H1 (cell line): Measurements from ENCODE around the gene MCL1. TPM values are rescaled to one million over a fixed set of nuclear protein-coding genes. Genes with fewer than 3 reads are reported as not detected.

Source experiments
- RFX5 ChIP-seq: IDR thresholded peaks from 2 replicates; pipeline ENCODE4 v1.6.1; 2011; ENCODE audit warnings: low read depth, low read length, improper control_type of control experiment, borderline replicate concordance
- ZNF274 ChIP-seq: IDR thresholded peaks from 2 replicates; pipeline ENCODE4 v1.7.0; 2012; ENCODE audit warnings: low read length, borderline replicate concordance; ENCODE audit errors: extremely low read depth
- polyA plus RNA-seq, 7 experiments: library from polyadenylated mRNA; depleted of rRNA in 3 of 7; stranded (reverse) in 5 of 7; unstranded in 2 of 7; fragments of >200 nt in 5 of 7; fragments of 200-250 nt in 2 of 7; gene quantifications; 1 replicate in 5 of 7; 2 replicates in 1 of 7; 4 replicates in 1 of 7; pipeline versions ENCODE4 v1.2.1 to v1.2.3, GENCODE V29; 2011 to 2013; ENCODE audit warnings: missing spikeins in 2 of 7, mixed read lengths in 2 of 7
- total RNA-seq: library from RNA; stranded (reverse); fragmentation: NEBNext Ultra II Directional; extraction: Animal tissue kit (Norgen Biotek cat#: 25700); gene quantifications from 2 replicates; pipeline ENCODE4 v1.2.1, GENCODE V29; 2021
- TF ChIP-seq, protein P1 (sequence below), 3 experiments: IDR thresholded peaks; 1 replicate in 2 of 3; 2 replicates in 1 of 3; pipeline versions ENCODE4 v1.5.1 to v1.6.1; 2011; ENCODE audit warnings: low read length in 3 of 3, mild to moderate bottlenecking in 3 of 3, inconsistent platforms in 2 of 3, low read depth in 1 of 3, moderate library complexity in 1 of 3; ENCODE audit not compliant: insufficient read depth in 1 of 3; ENCODE audit errors: control extremely low read depth in 1 of 3
- TF ChIP-seq, protein P2 (sequence below): fragments of 300-600 bp; sonication (generic); IDR thresholded peaks from 2 replicates; pipeline ENCODE4 v1.7.1; 2012; ENCODE audit warnings: low read length, moderate library complexity, mild to moderate bottlenecking, inconsistent platforms; ENCODE audit not compliant: insufficient replicate concordance
- TF ChIP-seq, protein P3 (sequence below): IDR thresholded peaks from 2 replicates; pipeline ENCODE4 v1.6.1; 2012; ENCODE audit warnings: low read length, inconsistent platforms

MCL1 gene
- total and polyA plus RNA-seq, 2 of the 8 experiments (the other 6 are each of a cell fraction or from before 2014, with no cell fraction given): 61.1 to 218 TPM

DNA sequence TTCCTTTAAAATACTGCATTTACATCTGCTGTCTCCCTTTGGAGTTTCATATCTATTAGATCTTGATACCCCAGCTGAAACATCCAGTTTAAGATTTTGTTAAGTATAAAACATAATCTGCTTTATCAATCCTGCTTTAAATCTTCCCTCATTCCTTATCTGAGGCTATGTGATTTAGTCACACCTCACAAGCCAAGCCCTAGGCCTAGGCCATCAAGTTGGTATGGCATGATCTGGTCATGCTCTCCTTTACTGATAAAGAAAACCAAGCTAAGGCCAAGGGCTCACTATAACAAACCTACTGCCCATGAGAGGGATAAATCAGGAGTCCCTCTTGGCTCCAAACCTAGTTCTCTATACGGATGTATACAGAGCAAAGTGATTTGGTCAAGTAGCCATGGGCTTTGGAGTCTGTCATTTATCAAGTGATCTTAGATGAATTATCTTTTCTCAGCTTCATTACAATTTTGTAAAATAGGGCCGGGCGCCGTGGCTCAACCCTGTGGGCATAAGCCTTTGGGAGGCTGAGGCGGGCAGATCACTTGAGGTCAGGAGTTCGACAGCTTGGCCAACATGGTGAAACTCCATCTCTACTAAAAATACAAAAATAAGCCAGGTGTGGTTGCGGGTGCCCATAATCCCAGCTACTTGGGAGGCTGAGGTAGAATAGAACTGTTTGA lies 27.2 kb upstream of the MCL1 start (continued):
- TF ChIP-seq, protein P1, sequence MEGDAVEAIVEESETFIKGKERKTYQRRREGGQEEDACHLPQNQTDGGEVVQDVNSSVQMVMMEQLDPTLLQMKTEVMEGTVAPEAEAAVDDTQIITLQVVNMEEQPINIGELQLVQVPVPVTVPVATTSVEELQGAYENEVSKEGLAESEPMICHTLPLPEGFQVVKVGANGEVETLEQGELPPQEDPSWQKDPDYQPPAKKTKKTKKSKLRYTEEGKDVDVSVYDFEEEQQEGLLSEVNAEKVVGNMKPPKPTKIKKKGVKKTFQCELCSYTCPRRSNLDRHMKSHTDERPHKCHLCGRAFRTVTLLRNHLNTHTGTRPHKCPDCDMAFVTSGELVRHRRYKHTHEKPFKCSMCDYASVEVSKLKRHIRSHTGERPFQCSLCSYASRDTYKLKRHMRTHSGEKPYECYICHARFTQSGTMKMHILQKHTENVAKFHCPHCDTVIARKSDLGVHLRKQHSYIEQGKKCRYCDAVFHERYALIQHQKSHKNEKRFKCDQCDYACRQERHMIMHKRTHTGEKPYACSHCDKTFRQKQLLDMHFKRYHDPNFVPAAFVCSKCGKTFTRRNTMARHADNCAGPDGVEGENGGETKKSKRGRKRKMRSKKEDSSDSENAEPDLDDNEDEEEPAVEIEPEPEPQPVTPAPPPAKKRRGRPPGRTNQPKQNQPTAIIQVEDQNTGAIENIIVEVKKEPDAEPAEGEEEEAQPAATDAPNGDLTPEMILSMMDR (IDR thresholded peaks at IDR 0.05; ENCODE audit: control extremely low read depth in 1 of 3, insufficient read depth in 1 of 3, low read depth in 1 of 3, low read length in 3 of 3): no peak
- TF ChIP-seq, protein P2, sequence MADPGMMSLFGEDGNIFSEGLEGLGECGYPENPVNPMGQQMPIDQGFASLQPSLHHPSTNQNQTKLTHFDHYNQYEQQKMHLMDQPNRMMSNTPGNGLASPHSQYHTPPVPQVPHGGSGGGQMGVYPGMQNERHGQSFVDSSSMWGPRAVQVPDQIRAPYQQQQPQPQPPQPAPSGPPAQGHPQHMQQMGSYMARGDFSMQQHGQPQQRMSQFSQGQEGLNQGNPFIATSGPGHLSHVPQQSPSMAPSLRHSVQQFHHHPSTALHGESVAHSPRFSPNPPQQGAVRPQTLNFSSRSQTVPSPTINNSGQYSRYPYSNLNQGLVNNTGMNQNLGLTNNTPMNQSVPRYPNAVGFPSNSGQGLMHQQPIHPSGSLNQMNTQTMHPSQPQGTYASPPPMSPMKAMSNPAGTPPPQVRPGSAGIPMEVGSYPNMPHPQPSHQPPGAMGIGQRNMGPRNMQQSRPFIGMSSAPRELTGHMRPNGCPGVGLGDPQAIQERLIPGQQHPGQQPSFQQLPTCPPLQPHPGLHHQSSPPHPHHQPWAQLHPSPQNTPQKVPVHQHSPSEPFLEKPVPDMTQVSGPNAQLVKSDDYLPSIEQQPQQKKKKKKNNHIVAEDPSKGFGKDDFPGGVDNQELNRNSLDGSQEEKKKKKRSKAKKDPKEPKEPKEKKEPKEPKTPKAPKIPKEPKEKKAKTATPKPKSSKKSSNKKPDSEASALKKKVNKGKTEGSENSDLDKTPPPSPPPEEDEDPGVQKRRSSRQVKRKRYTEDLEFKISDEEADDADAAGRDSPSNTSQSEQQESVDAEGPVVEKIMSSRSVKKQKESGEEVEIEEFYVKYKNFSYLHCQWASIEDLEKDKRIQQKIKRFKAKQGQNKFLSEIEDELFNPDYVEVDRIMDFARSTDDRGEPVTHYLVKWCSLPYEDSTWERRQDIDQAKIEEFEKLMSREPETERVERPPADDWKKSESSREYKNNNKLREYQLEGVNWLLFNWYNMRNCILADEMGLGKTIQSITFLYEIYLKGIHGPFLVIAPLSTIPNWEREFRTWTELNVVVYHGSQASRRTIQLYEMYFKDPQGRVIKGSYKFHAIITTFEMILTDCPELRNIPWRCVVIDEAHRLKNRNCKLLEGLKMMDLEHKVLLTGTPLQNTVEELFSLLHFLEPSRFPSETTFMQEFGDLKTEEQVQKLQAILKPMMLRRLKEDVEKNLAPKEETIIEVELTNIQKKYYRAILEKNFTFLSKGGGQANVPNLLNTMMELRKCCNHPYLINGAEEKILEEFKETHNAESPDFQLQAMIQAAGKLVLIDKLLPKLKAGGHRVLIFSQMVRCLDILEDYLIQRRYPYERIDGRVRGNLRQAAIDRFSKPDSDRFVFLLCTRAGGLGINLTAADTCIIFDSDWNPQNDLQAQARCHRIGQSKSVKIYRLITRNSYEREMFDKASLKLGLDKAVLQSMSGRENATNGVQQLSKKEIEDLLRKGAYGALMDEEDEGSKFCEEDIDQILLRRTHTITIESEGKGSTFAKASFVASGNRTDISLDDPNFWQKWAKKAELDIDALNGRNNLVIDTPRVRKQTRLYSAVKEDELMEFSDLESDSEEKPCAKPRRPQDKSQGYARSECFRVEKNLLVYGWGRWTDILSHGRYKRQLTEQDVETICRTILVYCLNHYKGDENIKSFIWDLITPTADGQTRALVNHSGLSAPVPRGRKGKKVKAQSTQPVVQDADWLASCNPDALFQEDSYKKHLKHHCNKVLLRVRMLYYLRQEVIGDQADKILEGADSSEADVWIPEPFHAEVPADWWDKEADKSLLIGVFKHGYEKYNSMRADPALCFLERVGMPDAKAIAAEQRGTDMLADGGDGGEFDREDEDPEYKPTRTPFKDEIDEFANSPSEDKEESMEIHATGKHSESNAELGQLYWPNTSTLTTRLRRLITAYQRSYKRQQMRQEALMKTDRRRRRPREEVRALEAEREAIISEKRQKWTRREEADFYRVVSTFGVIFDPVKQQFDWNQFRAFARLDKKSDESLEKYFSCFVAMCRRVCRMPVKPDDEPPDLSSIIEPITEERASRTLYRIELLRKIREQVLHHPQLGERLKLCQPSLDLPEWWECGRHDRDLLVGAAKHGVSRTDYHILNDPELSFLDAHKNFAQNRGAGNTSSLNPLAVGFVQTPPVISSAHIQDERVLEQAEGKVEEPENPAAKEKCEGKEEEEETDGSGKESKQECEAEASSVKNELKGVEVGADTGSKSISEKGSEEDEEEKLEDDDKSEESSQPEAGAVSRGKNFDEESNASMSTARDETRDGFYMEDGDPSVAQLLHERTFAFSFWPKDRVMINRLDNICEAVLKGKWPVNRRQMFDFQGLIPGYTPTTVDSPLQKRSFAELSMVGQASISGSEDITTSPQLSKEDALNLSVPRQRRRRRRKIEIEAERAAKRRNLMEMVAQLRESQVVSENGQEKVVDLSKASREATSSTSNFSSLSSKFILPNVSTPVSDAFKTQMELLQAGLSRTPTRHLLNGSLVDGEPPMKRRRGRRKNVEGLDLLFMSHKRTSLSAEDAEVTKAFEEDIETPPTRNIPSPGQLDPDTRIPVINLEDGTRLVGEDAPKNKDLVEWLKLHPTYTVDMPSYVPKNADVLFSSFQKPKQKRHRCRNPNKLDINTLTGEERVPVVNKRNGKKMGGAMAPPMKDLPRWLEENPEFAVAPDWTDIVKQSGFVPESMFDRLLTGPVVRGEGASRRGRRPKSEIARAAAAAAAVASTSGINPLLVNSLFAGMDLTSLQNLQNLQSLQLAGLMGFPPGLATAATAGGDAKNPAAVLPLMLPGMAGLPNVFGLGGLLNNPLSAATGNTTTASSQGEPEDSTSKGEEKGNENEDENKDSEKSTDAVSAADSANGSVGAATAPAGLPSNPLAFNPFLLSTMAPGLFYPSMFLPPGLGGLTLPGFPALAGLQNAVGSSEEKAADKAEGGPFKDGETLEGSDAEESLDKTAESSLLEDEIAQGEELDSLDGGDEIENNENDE: no peak
- TF ChIP-seq, protein P3, sequence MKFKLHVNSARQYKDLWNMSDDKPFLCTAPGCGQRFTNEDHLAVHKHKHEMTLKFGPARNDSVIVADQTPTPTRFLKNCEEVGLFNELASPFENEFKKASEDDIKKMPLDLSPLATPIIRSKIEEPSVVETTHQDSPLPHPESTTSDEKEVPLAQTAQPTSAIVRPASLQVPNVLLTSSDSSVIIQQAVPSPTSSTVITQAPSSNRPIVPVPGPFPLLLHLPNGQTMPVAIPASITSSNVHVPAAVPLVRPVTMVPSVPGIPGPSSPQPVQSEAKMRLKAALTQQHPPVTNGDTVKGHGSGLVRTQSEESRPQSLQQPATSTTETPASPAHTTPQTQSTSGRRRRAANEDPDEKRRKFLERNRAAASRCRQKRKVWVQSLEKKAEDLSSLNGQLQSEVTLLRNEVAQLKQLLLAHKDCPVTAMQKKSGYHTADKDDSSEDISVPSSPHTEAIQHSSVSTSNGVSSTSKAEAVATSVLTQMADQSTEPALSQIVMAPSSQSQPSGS: no peak
- no peak for TF ChIP-seq RFX5
- TF ChIP-seq ZNF274: no peak
